HG03095 (cell line): ENCODE measurements around the gene CRPPA.
"Not testable (repeated sequence)": the region's sequence is repeated elsewhere in the genome, so short reads cannot be mapped to it uniquely, and the experiment has no call there.

Source experiments
- ATAC-seq: cut with Tn5 transposase; IDR thresholded peaks from one replicate; pipeline ENCODE4 v1.9.1; 2021; ENCODE audit warnings: moderate library complexity; ENCODE audit not compliant: unreplicated experiment

The CRPPA gene

GRCh38 chr7:16398146-16399017, 23.0 kb downstream of the CRPPA start:
- ATAC-seq = no peak

GRCh38 chr7:16397501-16398145, 23.7 kb downstream of the CRPPA start:
- no peak for ATAC-seq

GRCh38 chr7:16396766-16397500, 24.4 kb downstream of the CRPPA start:
- no peak for ATAC-seq

GRCh38 chr7:16395121-16395520, 26.2 kb downstream of the CRPPA start:
- no peak for ATAC-seq

GRCh38 chr7:16393862-16394422, 27.4 kb downstream of the CRPPA start:
- ATAC-seq = no peak

GRCh38 chr7:16392990-16393523, 28.3 kb downstream of the CRPPA start:
- no peak for ATAC-seq

GRCh38 chr7:16383786-16384185, 37.6 kb downstream of the CRPPA start:
- ATAC-seq = not testable (repeated sequence)

GRCh38 chr7:16383103-16383502, 38.2 kb downstream of the CRPPA start:
- not testable (repeated sequence) for ATAC-seq
